ENCODE results near the gene PRDM16. TPM values are rescaled to one million over a fixed set of nuclear protein-coding genes. Genes with fewer than 3 reads are reported as not detected.

Gene PRDM16
- total and polyA plus RNA-seq, 2 of the 4 experiments (the other 2 are of a cell fraction) = 0.02 TPM; not detected in 1

GRCh38 chr1:3071565-3072390, 2.8 kb downstream of the PRDM16 start:
- H2BK120ac ChIP-seq (ENCODE audit: low read depth, low read length) = no peak overlapping the region
- DNase-seq (no peak), ATAC-seq (ENCODE audit: low read depth) (no peak)
- H4K8ac ChIP-seq (ENCODE audit: low read depth in 2 of 2, low read length in 2 of 2) = no peak overlapping the region
- no peak overlapping the region for H2BK20ac ChIP-seq (ENCODE audit: low read depth, low read length)
- H2AK5ac ChIP-seq (ENCODE audit: low read depth, low read length) = no peak overlapping the region
- H3K4me1 ChIP-seq (ENCODE audit: control insufficient read depth, insufficient read depth, low read length) = peaks cover 2% of the 10 kb centered on the region; the same call in 1 of the 2 replicates
- intact Hi-C loops (cut with micrococcal nuclease) (loop anchor here (5.0 kb wide), 1 partner anchor 659 kb away; the partner anchor contains the start of gene PEX10), dilution Hi-C loops (cut with HindIII; ENCODE audit: low sequenced_read_pairs, unreplicated experiment) (no loop called here), in situ Hi-C loops (cut with MboI; ENCODE audit: low sequenced_read_pairs) (loop anchor here (25.0 kb wide), 1 partner anchor 634 kb away; no protein-coding TSS in a partner anchor)
- no peaks in the 10 kb centered on the region for H3K9me3 ChIP-seq (ENCODE audit: control insufficient read depth, insufficient read depth, low read length)
- no peak overlapping the region for H3K4ac ChIP-seq (ENCODE audit: low read depth, low read length)
- H3K27me3 ChIP-seq (ENCODE audit: control insufficient read depth, insufficient read depth, low read length) = peaks cover 64% of the 10 kb centered on the region
- H3K79me1 ChIP-seq (ENCODE audit: low read depth in 1 of 2, low read length in 2 of 2) = no peaks in the 10 kb centered on the region
- no peak overlapping the region for H3K18ac ChIP-seq (ENCODE audit: low read depth, low read length)
- H2BK15ac ChIP-seq (ENCODE audit: low read depth, low read length) = no peak overlapping the region
- no peak for TF ChIP-seq CEBPB (IDR thresholded peaks at IDR 0.05; ENCODE audit: low read depth, low read length)
- TF ChIP-seq MAFK (IDR thresholded peaks at IDR 0.05; ENCODE audit: low read depth, low read length) = no peak
- TF ChIP-seq POLR2A (IDR thresholded peaks at IDR 0.05; ENCODE audit: low read depth, low read length) = no peak
- no peak for TF ChIP-seq SMC3 (IDR thresholded peaks at IDR 0.05; ENCODE audit: low read depth, low read length)
- TF ChIP-seq NFE2L2 (IDR thresholded peaks at IDR 0.05; ENCODE audit: low read depth, low read length) = no peak
- no peak for TF ChIP-seq MXI1 (IDR thresholded peaks at IDR 0.05; ENCODE audit: borderline replicate concordance, low read depth, low read length)
- no peak for TF ChIP-seq FOS (IDR thresholded peaks at IDR 0.05; ENCODE audit: low read depth, low read length)
- no peak for TF ChIP-seq MAZ (IDR thresholded peaks at IDR 0.05; ENCODE audit: borderline replicate concordance, low read depth, low read length)
- ChIA-PET CTCF (no interaction called here), POLR2A (ENCODE audit: unreplicated experiment) (no interaction called here)
- H4K5ac ChIP-seq (ENCODE audit: low read depth, low read length) = no peak overlapping the region
- no peak overlapping the region for H3K27ac ChIP-seq (ENCODE audit: insufficient read depth, low read length)
- H4K91ac ChIP-seq (ENCODE audit: insufficient read depth, low read depth, low read length) = no peak overlapping the region
- no TSS peak for BruUV-seq (replicated peaks)
- no peaks in the 10 kb centered on the region for H3K9me1 ChIP-seq (ENCODE audit: insufficient read depth, low read length)
- H4K20me1 ChIP-seq (ENCODE audit: insufficient read depth, low read length) = no peaks in the 10 kb centered on the region
- no peak overlapping the region for H3K9ac ChIP-seq (ENCODE audit: low read depth, low read length)
- no peak overlapping the region for H3K4me2 ChIP-seq (ENCODE audit: low read depth, low read length)
- H3K4me3 ChIP-seq (ENCODE audit: insufficient read depth, low read depth, low read length) = no peak overlapping the region
- no peaks in the 10 kb centered on the region for H3K36me3 ChIP-seq (ENCODE audit: control insufficient read depth, insufficient read depth, low read length)
- H2BK5ac ChIP-seq (ENCODE audit: low read depth, low read length, poor library complexity, severe bottlenecking) = no peak overlapping the region
- no peak overlapping the region for H3K23ac ChIP-seq (ENCODE audit: low read depth, low read length)
- H3K56ac ChIP-seq (ENCODE audit: extremely low read depth, insufficient read depth, low read length) = no peak overlapping the region
- WGBS, 2 experiments (ENCODE audit: extremely low coverage in 2 of 2, insufficient read length in 1 of 2) = no CpG with 5 or more reads among the region's 17 CpGs
- no peak overlapping the region for H3K14ac ChIP-seq (replicated peaks; ENCODE audit: low read depth, low read length)
- H2AFZ ChIP-seq (replicated peaks; ENCODE audit: low read length, poor library complexity) = no peak overlapping the region
- H2AK9ac ChIP-seq (replicated peaks; ENCODE audit: low read depth, low read length, poor library complexity) = no peak overlapping the region
